Stimulated activated CD4-positive, alpha-beta T cell treated with anti-CD3 and anti-CD28 coated beads, Interleukin-2, amount 100 ng/mL, for 24 hours (primary cell): Measurements from ENCODE around the gene NCCRP1.

Experiments
- DNase-seq, 2 donors: peaks; one replicate each; pipeline ENCODE4 v3.0.0-alpha.2; 2020

Gene NCCRP1

GRCh38 chr19:39247701-39248664 lies 51.2 kb downstream of the NCCRP1 start:
- DNase-seq: peak in 1 of 2 donors; percentile 20

GRCh38 chr19:39248806-39249205 lies 52.0 kb downstream of the NCCRP1 start, which contains the start of gene IFNL4:
Gene IFNL4, minus strand, starts transcription at chr19:39248856.
- DNase-seq: no peak

- DNase-seq: no peak
These were observed 54.3 kb downstream of the NCCRP1 start for GRCh38 chr19:39251081-39251480.
